Measurements from ENCODE around the gene ATXN10. TPM values are rescaled to one million over a fixed set of nuclear protein-coding genes. Genes with fewer than 3 reads are reported as not detected.

Gene ATXN10
- total RNA-seq, 2 donors from 2014 or later, result 55.8 to 89.1 TPM

DNA sequence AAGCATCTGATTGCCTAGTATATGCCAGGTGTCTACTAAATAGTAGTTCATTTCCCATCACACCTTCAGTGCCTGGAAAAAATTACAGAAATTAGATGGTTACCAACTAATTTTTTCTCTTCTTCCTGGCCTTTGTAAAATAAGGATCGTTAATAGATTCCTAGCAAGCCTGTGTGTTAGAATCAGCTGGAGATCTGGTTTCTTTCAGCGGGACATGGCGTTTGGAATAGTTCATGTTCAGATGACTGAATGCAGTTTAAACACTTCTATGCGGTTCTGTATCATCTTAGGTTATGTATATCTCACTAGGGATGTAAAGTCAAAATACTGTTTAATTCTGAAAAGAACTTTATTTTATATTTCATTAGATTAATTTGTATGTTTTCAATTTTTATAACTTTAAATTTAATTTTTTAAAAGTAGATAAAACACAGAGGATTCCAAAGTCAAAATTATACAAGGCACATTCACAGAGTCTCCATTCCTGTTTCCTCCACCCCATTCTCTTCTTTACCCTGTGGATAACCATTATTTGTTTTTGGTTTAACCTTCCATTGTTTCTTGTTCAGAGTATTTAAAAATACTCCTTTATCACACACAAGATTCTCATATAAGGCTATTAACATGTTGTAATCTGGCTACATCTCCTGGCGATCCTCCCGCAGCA lies 132.8 kb downstream of the ATXN10 start:
- H3K9me3 Mint-ChIP-seq, result no peaks in the 10 kb centered on the region
- peaks cover 52% of the 10 kb centered on the region for H3K36me3 Mint-ChIP-seq (ENCODE audit: low read depth)
- no peak overlapping the region for H3K27ac Mint-ChIP-seq

GRCh38 chr22:45804986-45805325 lies 133.3 kb downstream of the ATXN10 start:
- H3K36me3 Mint-ChIP-seq (ENCODE audit: low read depth), result peaks cover 57% of the 10 kb centered on the region
- no peak overlapping the region for H3K27ac Mint-ChIP-seq
- H3K4me3 Mint-ChIP-seq, result no peak overlapping the region
- H3K4me1 Mint-ChIP-seq, result no peaks in the 10 kb centered on the region
- no peaks in the 10 kb centered on the region for H3K27me3 Mint-ChIP-seq
- ATAC-seq (replicated peaks), result no peak
- H3K9me3 Mint-ChIP-seq, result no peaks in the 10 kb centered on the region

More for the DNA sequence above, 132.8 kb downstream of the ATXN10 start:
- H3K4me3 Mint-ChIP-seq, result no peak overlapping the region
- no peaks in the 10 kb centered on the region for H3K4me1 Mint-ChIP-seq
- ATAC-seq (replicated peaks), result no peak
- H3K27me3 Mint-ChIP-seq, result no peaks in the 10 kb centered on the region

- Mint-ChIP-seq H3K9me3 (no peaks in the 10 kb centered on the region), H3K36me3 (ENCODE audit: low read depth) (peaks cover 62% of the 10 kb centered on the region), H3K4me3 (no peak overlapping the region), H3K4me1 (no peaks in the 10 kb centered on the region), H3K27me3 (no peaks in the 10 kb centered on the region), H3K27ac (no peak overlapping the region)
- no peak for ATAC-seq (replicated peaks)
These were observed 133.8 kb downstream of the ATXN10 start for GRCh38 chr22:45805413-45805812.

- Mint-ChIP-seq H3K36me3 (ENCODE audit: low read depth) (peaks cover 67% of the 10 kb centered on the region), H3K4me3 (no peak overlapping the region), H3K4me1 (peaks cover 5% of the 10 kb centered on the region), H3K27me3 (no peaks in the 10 kb centered on the region), H3K9me3 (no peaks in the 10 kb centered on the region), H3K27ac (no peak overlapping the region)
- no peak for ATAC-seq (replicated peaks)
These were observed 135.7 kb downstream of the ATXN10 start for GRCh38 chr22:45807156-45807915.

DNA sequence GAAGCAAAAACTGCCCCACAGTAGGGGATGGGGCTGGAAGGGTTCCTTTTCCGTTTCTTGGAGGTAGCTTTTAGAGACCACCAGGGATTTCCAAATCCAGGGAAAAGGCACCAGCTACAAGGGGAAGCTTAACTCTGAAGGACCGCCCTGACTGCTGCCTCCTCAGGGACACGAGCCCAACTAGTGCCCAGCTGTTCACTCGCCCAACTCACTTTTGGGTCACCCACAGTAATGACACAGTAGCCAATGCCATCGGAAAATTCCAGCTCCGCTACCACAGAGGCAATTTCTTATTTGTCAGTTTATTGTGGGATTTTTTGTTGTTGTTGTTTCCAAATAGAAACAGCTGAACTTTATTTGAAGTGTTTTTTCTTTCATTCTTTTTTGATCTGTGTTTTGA lies 141.3 kb downstream of the ATXN10 start:
- H3K36me3 Mint-ChIP-seq (ENCODE audit: low read depth), result peaks cover 77% of the 10 kb centered on the region
- ATAC-seq (replicated peaks), result no peak
- no peak overlapping the region for H3K4me3 Mint-ChIP-seq
- H3K4me1 Mint-ChIP-seq, result peaks cover 5% of the 10 kb centered on the region
- no peaks in the 10 kb centered on the region for H3K27me3 Mint-ChIP-seq
- H3K9me3 Mint-ChIP-seq, result no peaks in the 10 kb centered on the region
- peak overlapping the region; percentile 33 for H3K27ac Mint-ChIP-seq

GRCh38 chr22:45814198-45814597 lies 142.6 kb downstream of the ATXN10 start:
- ATAC-seq (replicated peaks), result no peak

DNA sequence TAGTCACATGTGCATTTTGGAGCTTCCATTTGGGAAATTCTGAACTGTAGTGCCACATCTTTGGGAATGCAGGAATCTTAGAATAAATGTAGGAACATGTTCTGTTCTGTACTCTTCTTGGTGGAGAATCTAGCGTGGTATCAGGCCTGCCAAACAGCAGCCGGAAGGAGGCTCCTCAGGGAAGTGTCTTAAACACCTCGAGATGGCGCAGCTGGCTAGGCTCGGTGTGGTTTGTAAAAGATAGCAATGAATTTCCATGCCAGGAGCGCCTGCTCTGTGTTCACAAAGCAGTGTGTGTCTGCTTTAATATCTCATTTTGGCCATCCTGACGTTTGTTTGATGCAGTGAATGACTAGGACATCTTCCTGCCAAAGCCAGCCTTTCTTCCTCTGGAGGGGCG lies 145.1 kb downstream of the ATXN10 start:
- no peak overlapping the region for H3K4me3 Mint-ChIP-seq
- no peak for ATAC-seq (replicated peaks)
- peaks cover 5% of the 10 kb centered on the region for H3K4me1 Mint-ChIP-seq
- H3K27ac Mint-ChIP-seq, result no peak overlapping the region
- no peaks in the 10 kb centered on the region for H3K27me3 Mint-ChIP-seq
- peaks cover 48% of the 10 kb centered on the region for H3K36me3 Mint-ChIP-seq (ENCODE audit: low read depth)
- H3K9me3 Mint-ChIP-seq, result no peaks in the 10 kb centered on the region

More at GRCh38 chr22:45814198-45814597, 142.6 kb downstream of the ATXN10 start:
- Mint-ChIP-seq H3K4me1 (peaks cover 5% of the 10 kb centered on the region), H3K9me3 (no peaks in the 10 kb centered on the region), H3K27me3 (no peaks in the 10 kb centered on the region), H3K27ac (no peak overlapping the region), H3K4me3 (no peak overlapping the region), H3K36me3 (ENCODE audit: low read depth) (peaks cover 64% of the 10 kb centered on the region)

DNA sequence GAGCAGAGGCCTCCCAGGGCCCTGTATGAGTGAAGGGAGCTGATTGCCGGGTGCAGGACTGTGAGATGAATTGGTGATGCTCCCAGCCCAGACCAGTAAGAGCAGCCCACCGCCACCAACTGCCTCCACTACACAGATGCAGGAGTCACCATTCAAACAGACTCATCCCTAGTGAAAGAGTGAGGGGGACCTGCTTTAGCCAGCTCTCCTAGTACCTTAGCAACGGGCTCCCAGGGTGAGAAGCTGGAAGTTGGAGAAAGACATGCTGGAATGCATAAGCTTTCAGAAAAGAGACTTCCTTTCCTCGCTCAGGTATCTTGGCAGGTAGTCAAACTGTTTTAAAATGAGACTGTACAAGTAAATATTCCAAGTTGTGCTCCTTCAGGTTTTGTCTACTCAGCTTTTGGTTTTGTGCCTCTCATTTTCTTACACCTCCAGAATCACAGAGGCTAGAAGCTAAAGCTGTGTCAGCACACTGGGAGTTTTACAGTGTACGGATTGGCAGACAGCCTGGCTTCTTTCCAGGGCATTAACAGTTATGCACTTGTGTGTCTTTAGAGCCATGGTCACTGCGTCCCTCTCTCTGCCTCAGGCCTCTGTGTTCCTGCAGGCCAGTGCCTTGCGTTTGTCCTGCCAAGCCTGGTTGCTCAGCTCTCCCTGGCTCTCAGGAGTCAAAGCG lies 146.2 kb downstream of the ATXN10 start:
- Mint-ChIP-seq H3K36me3 (ENCODE audit: low read depth) (peaks cover 43% of the 10 kb centered on the region), H3K4me3 (no peak overlapping the region), H3K9me3 (no peaks in the 10 kb centered on the region), H3K27ac (no peak overlapping the region), H3K27me3 (no peaks in the 10 kb centered on the region), H3K4me1 (no peaks in the 10 kb centered on the region)
- ATAC-seq (replicated peaks), result no peak

GRCh38 chr22:45818424-45819085 lies 146.9 kb downstream of the ATXN10 start:
- H3K27me3 Mint-ChIP-seq, result no peaks in the 10 kb centered on the region
- H3K27ac Mint-ChIP-seq, result no peak overlapping the region
- peaks cover 42% of the 10 kb centered on the region for H3K36me3 Mint-ChIP-seq (ENCODE audit: low read depth)
- H3K9me3 Mint-ChIP-seq, result no peaks in the 10 kb centered on the region
- H3K4me3 Mint-ChIP-seq, result no peak overlapping the region
- ATAC-seq (replicated peaks), result no peak
- H3K4me1 Mint-ChIP-seq, result no peaks in the 10 kb centered on the region

DNA sequence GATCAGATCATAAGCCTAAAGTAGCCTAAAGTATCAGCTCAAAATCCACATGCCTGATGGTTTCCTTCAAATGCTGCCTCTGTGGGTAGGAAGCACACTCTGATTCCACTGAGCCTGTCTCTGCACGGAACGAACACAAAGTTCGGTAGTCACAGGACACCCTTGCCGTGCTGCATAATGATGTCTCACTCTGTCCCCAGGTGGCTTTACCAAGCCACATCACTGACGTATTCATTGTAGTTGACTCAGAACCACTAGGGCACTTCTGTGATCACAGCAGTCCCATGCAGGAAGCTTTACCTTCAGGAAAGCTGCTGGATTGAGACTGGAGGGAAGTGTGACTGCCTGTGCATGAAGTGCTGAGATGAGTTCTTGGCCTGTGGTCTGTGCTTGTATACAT lies 147.7 kb downstream of the ATXN10 start:
- Mint-ChIP-seq H3K27ac (no peak overlapping the region), H3K9me3 (no peaks in the 10 kb centered on the region), H3K27me3 (no peaks in the 10 kb centered on the region), H3K36me3 (ENCODE audit: low read depth) (peaks cover 42% of the 10 kb centered on the region), H3K4me1 (no peaks in the 10 kb centered on the region), H3K4me3 (no peak overlapping the region)
- no peak for ATAC-seq (replicated peaks)

DNA sequence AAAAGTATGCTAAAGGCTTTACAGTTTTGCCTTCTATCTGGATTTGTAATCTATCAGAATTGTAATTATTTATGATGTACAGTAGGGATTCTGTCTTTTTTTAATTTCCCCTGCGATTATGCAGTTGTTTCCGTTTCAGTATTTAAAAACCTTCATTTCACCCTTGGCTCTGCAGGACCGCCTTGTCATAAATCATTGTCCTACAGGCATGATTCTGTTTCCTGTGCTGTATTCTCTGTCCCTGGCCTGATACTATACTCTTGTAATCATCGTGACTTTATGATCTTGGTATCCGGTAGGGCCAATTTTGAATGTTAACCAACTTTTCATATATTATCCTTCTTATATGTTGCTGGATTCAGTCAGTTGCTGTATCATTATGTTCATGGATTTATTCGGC lies 151.7 kb downstream of the ATXN10 start:
- no peak overlapping the region for H3K4me3 Mint-ChIP-seq
- peaks cover 48% of the 10 kb centered on the region for H3K36me3 Mint-ChIP-seq (ENCODE audit: low read depth)
- H3K27me3 Mint-ChIP-seq, result no peaks in the 10 kb centered on the region
- no peaks in the 10 kb centered on the region for H3K9me3 Mint-ChIP-seq
- H3K27ac Mint-ChIP-seq, result no peak overlapping the region
- no peak for ATAC-seq (replicated peaks)
- no peaks in the 10 kb centered on the region for H3K4me1 Mint-ChIP-seq

- H3K9me3 Mint-ChIP-seq, result no peaks in the 10 kb centered on the region
- ATAC-seq (replicated peaks), result no peak
- H3K27me3 Mint-ChIP-seq, result no peaks in the 10 kb centered on the region
- no peaks in the 10 kb centered on the region for H3K4me1 Mint-ChIP-seq
- H3K4me3 Mint-ChIP-seq, result no peak overlapping the region
- H3K36me3 Mint-ChIP-seq (ENCODE audit: low read depth), result peaks cover 43% of the 10 kb centered on the region
- no peak overlapping the region for H3K27ac Mint-ChIP-seq
These were observed 154.9 kb downstream of the ATXN10 start for GRCh38 chr22:45826520-45826919.

DNA sequence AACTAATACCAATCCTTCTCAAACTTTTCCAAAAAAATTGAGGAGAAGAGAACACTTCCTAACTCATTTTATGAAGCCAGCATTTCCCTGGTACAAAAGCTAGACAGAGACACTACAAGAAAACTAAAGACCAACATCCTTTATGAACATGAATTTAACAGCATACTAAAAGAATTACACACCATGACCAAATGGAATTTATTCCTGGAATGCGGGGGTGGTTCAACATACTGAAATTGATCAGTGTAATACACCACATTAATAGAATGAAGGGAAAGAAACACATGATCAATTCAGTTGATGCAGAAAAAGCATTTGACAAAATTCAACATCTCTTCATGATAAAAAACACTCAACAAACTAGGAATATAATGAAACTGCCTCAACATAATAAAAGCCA lies 157.2 kb downstream of the ATXN10 start:
- Mint-ChIP-seq H3K27me3 (no peaks in the 10 kb centered on the region), H3K4me3 (no peak overlapping the region), H3K36me3 (ENCODE audit: low read depth) (peaks cover 41% of the 10 kb centered on the region), H3K4me1 (no peaks in the 10 kb centered on the region), H3K27ac (no peak overlapping the region), H3K9me3 (no peaks in the 10 kb centered on the region)
- ATAC-seq (replicated peaks), result no peak

- peak; percentile 54 for ATAC-seq (replicated peaks)
These were observed 159.1 kb downstream of the ATXN10 start for GRCh38 chr22:45830531-45831245.

More at GRCh38 chr22:45830531-45831245, 159.1 kb downstream of the ATXN10 start:
- H3K4me3 Mint-ChIP-seq, result no peak overlapping the region
- H3K36me3 Mint-ChIP-seq (ENCODE audit: low read depth), result peaks cover 28% of the 10 kb centered on the region
- H3K4me1 Mint-ChIP-seq, result no peaks in the 10 kb centered on the region
- H3K9me3 Mint-ChIP-seq, result no peaks in the 10 kb centered on the region
- H3K27ac Mint-ChIP-seq, result no peak overlapping the region
- H3K27me3 Mint-ChIP-seq, result no peaks in the 10 kb centered on the region

All from activated T-helper 17 cell treated with anti-CD3 and anti-CD28 coated beads, Interleukin-2, amount 50 U/mL, for 72 hours (primary cell).